Hepatocyte (in vitro differentiated cells): ENCODE data around the gene AKAP10.
"Not testable (repeated sequence)": the region's sequence is repeated elsewhere in the genome, so short reads cannot be mapped to it uniquely, and the experiment has no call there.

Experiments used
- EZH2 ChIP-seq: fragments of 200-600 bp; sonication (generic); IDR thresholded peaks from 2 replicates; pipeline ENCODE4 v1.6.1; 2016; ENCODE audit warnings: antibody characterized with exemption, mild to moderate bottlenecking, borderline replicate concordance
- TF ChIP-seq, protein P1 (sequence below): fragments of 200-600 bp; sonication (generic); IDR thresholded peaks from 2 replicates; pipeline ENCODE4 v1.5.1; 2016; ENCODE audit warnings: antibody characterized with exemption, mild to moderate bottlenecking; ENCODE audit not compliant: poor library complexity

- TF ChIP-seq, protein P1, sequence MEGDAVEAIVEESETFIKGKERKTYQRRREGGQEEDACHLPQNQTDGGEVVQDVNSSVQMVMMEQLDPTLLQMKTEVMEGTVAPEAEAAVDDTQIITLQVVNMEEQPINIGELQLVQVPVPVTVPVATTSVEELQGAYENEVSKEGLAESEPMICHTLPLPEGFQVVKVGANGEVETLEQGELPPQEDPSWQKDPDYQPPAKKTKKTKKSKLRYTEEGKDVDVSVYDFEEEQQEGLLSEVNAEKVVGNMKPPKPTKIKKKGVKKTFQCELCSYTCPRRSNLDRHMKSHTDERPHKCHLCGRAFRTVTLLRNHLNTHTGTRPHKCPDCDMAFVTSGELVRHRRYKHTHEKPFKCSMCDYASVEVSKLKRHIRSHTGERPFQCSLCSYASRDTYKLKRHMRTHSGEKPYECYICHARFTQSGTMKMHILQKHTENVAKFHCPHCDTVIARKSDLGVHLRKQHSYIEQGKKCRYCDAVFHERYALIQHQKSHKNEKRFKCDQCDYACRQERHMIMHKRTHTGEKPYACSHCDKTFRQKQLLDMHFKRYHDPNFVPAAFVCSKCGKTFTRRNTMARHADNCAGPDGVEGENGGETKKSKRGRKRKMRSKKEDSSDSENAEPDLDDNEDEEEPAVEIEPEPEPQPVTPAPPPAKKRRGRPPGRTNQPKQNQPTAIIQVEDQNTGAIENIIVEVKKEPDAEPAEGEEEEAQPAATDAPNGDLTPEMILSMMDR, result not testable (repeated sequence)
- not testable (repeated sequence) for TF ChIP-seq EZH2
Measured at GRCh38 chr17:19951411-19951810, 26.2 kb downstream of the AKAP10 start.
